Ovary (tissue), 9 donors: ENCODE data around the gene TSHZ3. TPM values are rescaled to one million over a fixed set of nuclear protein-coding genes. Genes with fewer than 3 reads are reported as not detected.

Experiments used
- DNase-seq, 5 donors: peaks; one replicate each; pipeline ENCODE4 v3.0.0-alpha.2; 2019 to 2020
- H3K27ac ChIP-seq, 2 donors: fragments of 200-600 bp; one replicate each; pipeline versions ENCODE4 v1.5.1 to v1.8.0; 2019 to 2022
- H3K27me3 ChIP-seq: fragments of 200-600 bp; one replicate; pipeline ENCODE4 v1.8.0; 2022
- H3K36me3 ChIP-seq: fragments of 200-600 bp; sonication (generic); one replicate; pipeline ENCODE4 v1.5.1; 2019
- H3K4me1 ChIP-seq: one replicate; pipeline ENCODE4 v1.8.1; 2013; ENCODE audit warnings: mild to moderate bottlenecking, moderate library complexity; ENCODE audit not compliant: insufficient read depth
- H3K4me3 ChIP-seq: fragments of 200-600 bp; sonication (generic); one replicate; pipeline ENCODE4 v1.5.1; 2017
- H3K9me3 ChIP-seq, 2 donors: fragments of 200-600 bp in 1 of 2; sonication (generic) in 1 of 2; one replicate each; pipeline versions ENCODE4 v1.5.1 to v1.8.1; 2013 to 2019; ENCODE audit warnings: mild to moderate bottlenecking in 1 of 2, moderate library complexity in 1 of 2
- EP300 ChIP-seq: sonication (generic); formaldehyde crosslinking; IDR thresholded peaks from one replicate; pipeline ENCODE4 v1.6.1; 2017; ENCODE audit warnings: antibody characterized with exemption
- POLR2A ChIP-seq: fragments of 450-650 bp; IDR thresholded peaks from one replicate; pipeline ENCODE4 v1.6.1; 2017; ENCODE audit warnings: antibody characterized with exemption, mild to moderate bottlenecking, moderate library complexity
- WGBS, 3 donors: extraction: QIAGEN DNeasy Blood & Tissue Kit in 1 of 3; methylation state at CpG; one replicate each; pipeline versions ENCODE4 v1.1.5 to v1.1.7; 2013 to 2017; 5-methylcytosine and 5-hydroxymethylcytosine counted together
- intact Hi-C, 4 donors: fragments of 100-400 bp; cut with DNase I; formaldehyde crosslinking; loops; one replicate each; pipeline versions ENCODE4 v1.11.0 to v1.15.1; 2022 to 2023
- polyA plus RNA-seq, 2 donors: library from polyadenylated mRNA; stranded (reverse); fragments of 200-250 nt in 1 of 2; fragments of 350-450 nt in 1 of 2; fragmentation: Illumina TruSeq in 1 of 2; extraction: RNeasy Lipid Tissue Mini Kit (QIAGEN cat#74804) in 1 of 2; gene quantifications; one replicate each; pipeline ENCODE4 v1.2.3, GENCODE V29; 2013 to 2014
- total RNA-seq, 7 donors: library from RNA; depleted of rRNA in 2 of 7; stranded (reverse); fragments of >200 nt in 2 of 7; fragmentation: NEBNext Ultra II Directional in 3 of 7; extraction: Animal tissue kit (Norgen Biotek cat#: 25700) in 3 of 7; gene quantifications; one replicate each; pipeline versions ENCODE4 v1.1.0 to v1.2.4, GENCODE V29; 2016 to 2023
- TF ChIP-seq, protein P1 (sequence below), 3 donors: fragments of 450-650 bp in 2 of 3; fragments of 200-600 bp in 1 of 3; IDR thresholded peaks; one replicate each; pipeline versions ENCODE4 v1.5.1 to v1.8.0; 2016 to 2022; ENCODE audit warnings: antibody characterized with exemption in 3 of 3, mild to moderate bottlenecking in 1 of 3
- donor health status: DM: no; HTN: no; CAD: no; lungs with moderate emphysema.
- donor health status: DM: no; HTN: no; CAD: no.
- donor health status: Bipolar disorder and iron deficiency.
- donor health status: DM: yes; HTN: yes; CAD: no.
- donor health status: DM: no; HTN: no; CAD: no.
- donor health status: DM: yes; HTN: yes; CAD: no.

TSHZ3 gene
- total and polyA plus RNA-seq, 9 donors = 23.3 to 107 (median 50.3) TPM

DNA sequence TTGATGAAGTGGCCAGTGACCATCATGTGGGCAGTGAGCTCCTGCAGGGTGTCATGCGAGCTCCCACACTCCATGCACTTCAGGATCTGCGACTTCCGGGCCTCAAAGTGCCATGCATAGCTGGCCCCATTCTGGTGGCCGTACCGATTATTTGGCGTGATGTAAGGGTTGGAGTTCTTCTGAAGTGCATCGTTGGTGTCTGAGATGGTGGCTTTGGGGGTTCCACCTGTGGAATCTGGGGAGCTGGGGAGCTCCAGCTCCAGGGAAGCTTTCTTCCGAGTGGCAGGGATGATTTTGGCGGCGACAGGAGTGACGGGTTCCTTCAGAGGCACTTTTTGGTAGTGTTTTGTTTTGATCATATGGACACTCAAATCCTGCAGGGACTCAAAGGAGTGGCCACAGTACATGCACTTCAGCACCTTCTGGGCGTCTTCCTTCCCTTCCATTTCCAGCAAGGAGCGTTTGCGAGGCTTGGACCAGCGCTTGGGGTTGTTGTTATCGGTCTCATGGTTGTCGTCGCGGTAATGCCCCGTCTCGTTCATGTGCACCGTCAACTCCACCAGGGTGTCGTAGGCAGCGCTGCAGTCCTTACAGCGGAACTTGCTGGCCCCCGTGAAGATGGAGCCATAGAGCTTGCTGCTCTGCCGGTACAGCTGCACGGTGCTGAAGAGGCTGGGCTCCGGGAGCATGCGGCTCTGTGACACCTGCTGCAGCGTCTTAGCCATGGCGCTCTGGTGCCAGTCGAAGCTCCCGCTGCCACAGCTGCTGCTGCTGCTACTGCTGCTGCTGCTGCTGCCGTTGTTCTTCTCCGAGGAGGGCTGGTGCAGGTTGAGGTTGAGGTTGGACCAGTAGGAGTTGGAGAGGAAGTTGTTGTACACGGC is 70.4 kb downstream of the TSHZ3 start:
- H3K36me3 ChIP-seq = no peaks in the 10 kb centered on the region
- WGBS, 3 donors = 92 to 94% (median 93%) methylated on average over 37 of the region's 37 CpGs
- no peak overlapping the region for H3K4me3 ChIP-seq
- no peaks in the 10 kb centered on the region for H3K9me3 ChIP-seq
- H3K27me3 ChIP-seq = no peaks in the 10 kb centered on the region
- H3K4me1 ChIP-seq = peaks cover 2% of the 10 kb centered on the region
- peak in 2 of 5 donors; percentile 25 to 28 for DNase-seq
- no peak overlapping the region for H3K27ac ChIP-seq
- TF ChIP-seq POLR2A = no peak
- TF ChIP-seq EP300 = no peak
- TF ChIP-seq, protein P1, sequence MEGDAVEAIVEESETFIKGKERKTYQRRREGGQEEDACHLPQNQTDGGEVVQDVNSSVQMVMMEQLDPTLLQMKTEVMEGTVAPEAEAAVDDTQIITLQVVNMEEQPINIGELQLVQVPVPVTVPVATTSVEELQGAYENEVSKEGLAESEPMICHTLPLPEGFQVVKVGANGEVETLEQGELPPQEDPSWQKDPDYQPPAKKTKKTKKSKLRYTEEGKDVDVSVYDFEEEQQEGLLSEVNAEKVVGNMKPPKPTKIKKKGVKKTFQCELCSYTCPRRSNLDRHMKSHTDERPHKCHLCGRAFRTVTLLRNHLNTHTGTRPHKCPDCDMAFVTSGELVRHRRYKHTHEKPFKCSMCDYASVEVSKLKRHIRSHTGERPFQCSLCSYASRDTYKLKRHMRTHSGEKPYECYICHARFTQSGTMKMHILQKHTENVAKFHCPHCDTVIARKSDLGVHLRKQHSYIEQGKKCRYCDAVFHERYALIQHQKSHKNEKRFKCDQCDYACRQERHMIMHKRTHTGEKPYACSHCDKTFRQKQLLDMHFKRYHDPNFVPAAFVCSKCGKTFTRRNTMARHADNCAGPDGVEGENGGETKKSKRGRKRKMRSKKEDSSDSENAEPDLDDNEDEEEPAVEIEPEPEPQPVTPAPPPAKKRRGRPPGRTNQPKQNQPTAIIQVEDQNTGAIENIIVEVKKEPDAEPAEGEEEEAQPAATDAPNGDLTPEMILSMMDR (IDR thresholded peaks at IDR 0.05) = no peak
- intact Hi-C loops = no loop called here

DNA sequence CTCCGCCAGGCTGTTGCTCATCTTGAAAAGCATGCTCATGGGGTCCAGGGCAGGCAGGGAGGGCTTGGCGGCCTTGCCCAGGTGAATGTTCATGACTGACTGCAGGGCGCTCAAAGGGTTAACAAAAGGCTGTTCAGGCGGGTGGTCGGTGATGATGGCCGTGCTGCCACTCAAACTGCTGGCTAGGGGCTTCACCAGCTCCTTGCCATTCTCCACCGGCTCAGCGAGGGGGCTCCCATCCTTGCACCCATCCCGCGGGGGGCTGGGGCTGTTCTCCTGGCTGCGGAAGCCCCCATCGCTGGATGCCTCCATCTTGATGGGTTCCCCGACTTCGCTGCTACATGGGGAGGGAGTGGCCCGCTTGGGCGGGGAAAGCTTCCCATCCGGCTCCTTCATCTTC is 71.7 kb downstream of the TSHZ3 start:
- TF ChIP-seq, protein P1 (IDR thresholded peaks at IDR 0.05) = no peak
- no peak for TF ChIP-seq EP300
- TF ChIP-seq POLR2A = no peak
- no peaks in the 10 kb centered on the region for H3K9me3 ChIP-seq
- H3K27me3 ChIP-seq = no peaks in the 10 kb centered on the region
- no peak overlapping the region for H3K27ac ChIP-seq
- H3K4me3 ChIP-seq = no peak overlapping the region
- DNase-seq = peak in 2 of 5 donors; percentile 32 to 35
- intact Hi-C loops = no loop called here
- H3K4me1 ChIP-seq = peaks cover 4% of the 10 kb centered on the region
- H3K36me3 ChIP-seq = no peaks in the 10 kb centered on the region
- 86 to 90% (median 89%) methylated on average over 17 of the region's 17 CpGs for WGBS, 3 donors

- TF ChIP-seq, protein P1 (IDR thresholded peaks at IDR 0.05) = no peak
- TF ChIP-seq EP300 = no peak
- no peak for TF ChIP-seq POLR2A
- H3K4me3 ChIP-seq = no peak overlapping the region
- peak in 1 of 5 donors; percentile 34 for DNase-seq
- no peaks in the 10 kb centered on the region for H3K9me3 ChIP-seq
- H3K4me1 ChIP-seq = peaks cover 4% of the 10 kb centered on the region
- H3K27me3 ChIP-seq = no peaks in the 10 kb centered on the region
- no peak overlapping the region for H3K27ac ChIP-seq
- H3K36me3 ChIP-seq = no peaks in the 10 kb centered on the region
- WGBS, 3 donors = 89 to 92% (median 89%) methylated on average over 15 to 16 of the region's 16 CpGs
- intact Hi-C loops = no loop called here
Measured at GRCh38 chr19:31276831-31277230, 72.4 kb downstream of the TSHZ3 start.

- Histone ChIP-seq H3K36me3 (no peaks in the 10 kb centered on the region), H3K27me3 (no peaks in the 10 kb centered on the region), H3K4me3 (peak overlapping the region; percentile 2), H3K27ac (peak overlapping the region in 1 of 2 donors; percentile 41), H3K9me3 (no peaks in the 10 kb centered on the region), H3K4me1 (peaks cover 4% of the 10 kb centered on the region)
- 9 to 15% (median 12%) methylated on average over 2 of the region's 2 CpGs for WGBS, 3 donors
- TF ChIP-seq EP300 (no peak), POLR2A (no peak)
- TF ChIP-seq, protein P1 (IDR thresholded peaks at IDR 0.05) = no peak
- no peak for DNase-seq
- intact Hi-C loops = no loop called here
Measured at GRCh38 chr19:31275068-31275334, 74.2 kb downstream of the TSHZ3 start.
